ENCODE measurements around the gene FAM107B. TPM values are rescaled to one million over a fixed set of nuclear protein-coding genes. Genes with fewer than 3 reads are reported as not detected.
A peak's percentile ranks its signal among the peaks of the same experiment; 100 is the strongest.

Gene FAM107B
- total and polyA plus RNA-seq, 10 of the 15 experiments (the other 5 are each of a cell fraction or from before 2014, with no cell fraction given), result 22.9 to 162 (median 86.6) TPM

DNA sequence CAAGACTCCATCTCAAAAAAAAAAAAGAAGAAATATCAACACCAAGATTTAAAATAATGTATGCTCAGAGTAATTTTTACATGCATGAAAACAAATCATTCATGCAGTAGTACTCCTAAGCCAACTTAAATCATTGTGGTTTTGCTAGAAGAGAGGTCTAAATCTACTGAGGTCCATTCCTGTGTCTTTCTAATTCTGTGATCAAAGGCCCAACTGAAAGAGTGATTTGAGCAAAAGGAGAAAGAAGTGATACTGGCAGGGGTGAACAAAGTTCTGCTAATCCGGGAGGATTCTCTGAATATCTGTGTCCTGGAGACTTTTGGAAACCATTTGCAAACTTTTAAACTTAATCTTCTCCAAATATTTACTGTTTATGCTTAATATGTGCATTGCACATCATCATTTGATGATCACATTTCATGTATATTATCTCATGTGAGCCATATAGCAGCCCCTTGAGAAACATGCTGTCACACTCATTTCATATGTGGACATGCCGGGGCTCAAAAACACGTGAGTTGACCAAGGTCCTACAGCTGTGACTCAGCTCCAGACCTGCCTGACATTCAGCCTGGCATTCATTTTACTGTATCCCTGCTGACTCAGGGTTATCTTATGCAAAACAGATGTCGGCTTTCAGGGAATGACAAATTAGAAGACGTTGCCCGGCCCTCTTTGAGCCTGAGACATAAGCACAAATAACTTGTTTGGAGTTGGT is 76.4 kb downstream of the FAM107B start (continued):
- TF ChIP-seq, protein P1, sequence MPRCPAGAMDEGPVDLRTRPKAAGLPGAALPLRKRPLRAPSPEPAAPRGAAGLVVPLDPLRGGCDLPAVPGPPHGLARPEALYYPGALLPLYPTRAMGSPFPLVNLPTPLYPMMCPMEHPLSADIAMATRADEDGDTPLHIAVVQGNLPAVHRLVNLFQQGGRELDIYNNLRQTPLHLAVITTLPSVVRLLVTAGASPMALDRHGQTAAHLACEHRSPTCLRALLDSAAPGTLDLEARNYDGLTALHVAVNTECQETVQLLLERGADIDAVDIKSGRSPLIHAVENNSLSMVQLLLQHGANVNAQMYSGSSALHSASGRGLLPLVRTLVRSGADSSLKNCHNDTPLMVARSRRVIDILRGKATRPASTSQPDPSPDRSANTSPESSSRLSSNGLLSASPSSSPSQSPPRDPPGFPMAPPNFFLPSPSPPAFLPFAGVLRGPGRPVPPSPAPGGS (IDR thresholded peaks at IDR 0.05; ENCODE audit: borderline replicate concordance, insufficient read depth, low read depth, low read length, poor library complexity, severe bottlenecking), result no peak
- TF ChIP-seq FOXM1 (IDR thresholded peaks at IDR 0.05; ENCODE audit: low read depth, low read length) (0 out of 2 replicates have a peak, but pooled peaks have one; percentile 23), EP300 (IDR thresholded peaks at IDR 0.05; ENCODE audit: borderline replicate concordance in 1 of 2, control insufficient read depth in 1 of 2, low read depth in 2 of 2, low read length in 2 of 2) (no peak), PAX5 (IDR thresholded peaks at IDR 0.05; ENCODE audit: borderline replicate concordance, low read depth, low read length) (no peak), ZBTB11 (CRISPR knock-in tag; IDR thresholded peaks at IDR 0.05) (no peak)
- TF ChIP-seq, protein P2, sequence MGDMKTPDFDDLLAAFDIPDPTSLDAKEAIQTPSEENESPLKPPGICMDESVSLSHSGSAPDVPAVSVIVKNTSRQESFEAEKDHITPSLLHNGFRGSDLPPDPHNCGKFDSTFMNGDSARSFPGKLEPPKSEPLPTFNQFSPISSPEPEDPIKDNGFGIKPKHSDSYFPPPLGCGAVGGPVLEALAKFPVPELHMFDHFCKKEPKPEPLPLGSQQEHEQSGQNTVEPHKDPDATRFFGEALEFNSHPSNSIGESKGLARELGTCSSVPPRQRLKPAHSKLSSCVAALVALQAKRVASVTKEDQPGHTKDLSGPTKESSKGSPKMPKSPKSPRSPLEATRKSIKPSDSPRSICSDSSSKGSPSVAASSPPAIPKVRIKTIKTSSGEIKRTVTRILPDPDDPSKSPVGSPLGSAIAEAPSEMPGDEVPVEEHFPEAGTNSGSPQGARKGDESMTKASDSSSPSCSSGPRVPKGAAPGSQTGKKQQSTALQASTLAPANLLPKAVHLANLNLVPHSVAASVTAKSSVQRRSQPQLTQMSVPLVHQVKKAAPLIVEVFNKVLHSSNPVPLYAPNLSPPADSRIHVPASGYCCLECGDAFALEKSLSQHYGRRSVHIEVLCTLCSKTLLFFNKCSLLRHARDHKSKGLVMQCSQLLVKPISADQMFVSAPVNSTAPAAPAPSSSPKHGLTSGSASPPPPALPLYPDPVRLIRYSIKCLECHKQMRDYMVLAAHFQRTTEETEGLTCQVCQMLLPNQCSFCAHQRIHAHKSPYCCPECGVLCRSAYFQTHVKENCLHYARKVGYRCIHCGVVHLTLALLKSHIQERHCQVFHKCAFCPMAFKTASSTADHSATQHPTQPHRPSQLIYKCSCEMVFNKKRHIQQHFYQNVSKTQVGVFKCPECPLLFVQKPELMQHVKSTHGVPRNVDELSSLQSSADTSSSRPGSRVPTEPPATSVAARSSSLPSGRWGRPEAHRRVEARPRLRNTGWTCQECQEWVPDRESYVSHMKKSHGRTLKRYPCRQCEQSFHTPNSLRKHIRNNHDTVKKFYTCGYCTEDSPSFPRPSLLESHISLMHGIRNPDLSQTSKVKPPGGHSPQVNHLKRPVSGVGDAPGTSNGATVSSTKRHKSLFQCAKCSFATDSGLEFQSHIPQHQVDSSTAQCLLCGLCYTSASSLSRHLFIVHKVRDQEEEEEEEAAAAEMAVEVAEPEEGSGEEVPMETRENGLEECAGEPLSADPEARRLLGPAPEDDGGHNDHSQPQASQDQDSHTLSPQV (IDR thresholded peaks at IDR 0.05), result no peak

Measured in GM12878 (cell line).